HEK293 (cell line): ENCODE data around the gene ATXN10.

ENCODE experiments used
- CTCF ChIA-PET: fragments of 350-600 bp; formaldehyde crosslinking; extraction: SDS; loops from one replicate; lab custom pipeline; 2021; ENCODE audit warnings: antibody characterized with exemption; lab: Yijun Ruan, JAX
- POLR2A ChIA-PET: fragments of 300-600 bp; formaldehyde crosslinking; extraction: SDS; loops from one replicate; lab custom pipeline; 2020; ENCODE audit warnings: antibody characterized with exemption, inconsistent platforms; lab: Yijun Ruan, JAX
- H3K27ac ChIP-seq: fragments of 200-500 bp; sonication (Bioruptor generic); 2 replicates; pipeline ENCODE4 v1.5.1; 2014; ENCODE audit warnings: low read depth, low read length, control low read depth, inconsistent platforms; ENCODE audit errors: extremely low read depth
- H3K36me3 ChIP-seq, 2 experiments: fragments of 200-500 bp in 1 of 2; sonication (Bioruptor generic) in 1 of 2; 1 replicate in 1 of 2; 2 replicates in 1 of 2; pipeline ENCODE4 v1.5.1; 2014 to 2017; ENCODE audit warnings: inconsistent platforms in 2 of 2, low read length in 2 of 2; ENCODE audit not compliant: control insufficient read depth in 2 of 2, insufficient read depth in 1 of 2
- H3K4me1 ChIP-seq: fragments of 200-500 bp; sonication (Bioruptor generic); 2 replicates; pipeline ENCODE4 v1.5.1; 2014; ENCODE audit warnings: mild to moderate bottlenecking, low read length, inconsistent platforms; ENCODE audit not compliant: control insufficient read depth, insufficient read depth
- H3K4me3 ChIP-seq: 2 replicates; pipeline ENCODE4 v1.5.1; 2011; ENCODE audit warnings: low read depth, mild to moderate bottlenecking, control low read depth, low read length, moderate library complexity
- H3K9me3 ChIP-seq: fragments of 200-500 bp; sonication (Bioruptor generic); 2 replicates; pipeline ENCODE4 v1.5.1; 2014; ENCODE audit warnings: low read depth, low read length, inconsistent platforms; ENCODE audit not compliant: control insufficient read depth, insufficient read depth
- BCL11B ChIP-seq: fragments of 450-650 bp; formaldehyde crosslinking; IDR thresholded peaks from 2 replicates; pipeline ENCODE4 v1.5.1; 2016; ENCODE audit warnings: low read depth, missing biosample characterization, missing genetic modification characterization
- FEZF1 ChIP-seq: fragments of 450-650 bp; formaldehyde crosslinking; IDR thresholded peaks from 2 replicates; pipeline ENCODE4 v1.5.1; 2016; ENCODE audit warnings: missing biosample characterization, missing genetic modification characterization
- GLI2 ChIP-seq: fragments of 450-650 bp; formaldehyde crosslinking; IDR thresholded peaks from 2 replicates; pipeline ENCODE4; 2017; ENCODE audit warnings: missing biosample characterization, missing genetic modification characterization, low read depth, borderline replicate concordance
- KLF7 ChIP-seq: fragments of 450-650 bp; formaldehyde crosslinking; IDR thresholded peaks from 2 replicates; pipeline ENCODE4 v1.5.1; 2016; ENCODE audit warnings: missing biosample characterization, missing genetic modification characterization, borderline replicate concordance
- KLF9 ChIP-seq: fragments of 450-650 bp; formaldehyde crosslinking; IDR thresholded peaks from 2 replicates; pipeline ENCODE4 v1.5.1; 2016; ENCODE audit warnings: missing biosample characterization, missing genetic modification characterization, low read depth
- MYNN ChIP-seq: fragments of 450-650 bp; formaldehyde crosslinking; IDR thresholded peaks from 2 replicates; pipeline ENCODE4 v1.5.1; 2016; ENCODE audit warnings: missing biosample characterization, missing genetic modification characterization, borderline replicate concordance
- RBAK ChIP-seq: fragments of 450-650 bp; formaldehyde crosslinking; IDR thresholded peaks from 2 replicates; pipeline ENCODE4 v1.5.1; 2016; ENCODE audit warnings: missing biosample characterization, missing genetic modification characterization
- REPIN1 ChIP-seq: fragments of 450-650 bp; formaldehyde crosslinking; IDR thresholded peaks from 2 replicates; pipeline ENCODE4 v1.5.1; 2017; ENCODE audit warnings: missing biosample characterization, missing genetic modification characterization, low read depth
- SCRT2 ChIP-seq: fragments of 450-650 bp; formaldehyde crosslinking; IDR thresholded peaks from 2 replicates; pipeline ENCODE4 v1.5.1; 2016; ENCODE audit warnings: missing biosample characterization, missing genetic modification characterization
- ZBTB1 ChIP-seq: fragments of 450-650 bp; formaldehyde crosslinking; IDR thresholded peaks from 2 replicates; pipeline ENCODE4 v1.5.1; 2016; ENCODE audit warnings: missing biosample characterization, missing genetic modification characterization
- ZBTB17 ChIP-seq: fragments of 450-650 bp; formaldehyde crosslinking; IDR thresholded peaks from 2 replicates; pipeline ENCODE4 v1.5.1; 2016; ENCODE audit warnings: missing biosample characterization, missing genetic modification characterization
- ZBTB8A ChIP-seq: fragments of 450-650 bp; formaldehyde crosslinking; IDR thresholded peaks from 2 replicates; pipeline ENCODE4 v1.5.1; 2016; ENCODE audit warnings: missing biosample characterization, missing genetic modification characterization
- ZNF214 ChIP-seq: fragments of 450-650 bp; formaldehyde crosslinking; IDR thresholded peaks from 2 replicates; pipeline ENCODE4 v1.5.1; 2017; ENCODE audit warnings: missing biosample characterization, mild to moderate bottlenecking, missing genetic modification characterization, borderline replicate concordance
- ZNF221 ChIP-seq: fragments of 450-650 bp; formaldehyde crosslinking; IDR thresholded peaks from 2 replicates; pipeline ENCODE4 v1.5.1; 2017; ENCODE audit warnings: missing biosample characterization, missing genetic modification characterization, borderline replicate concordance
- ZNF341 ChIP-seq: fragments of 450-650 bp; formaldehyde crosslinking; IDR thresholded peaks from 2 replicates; pipeline ENCODE4; 2016; ENCODE audit warnings: low read depth, missing biosample characterization, missing genetic modification characterization
- ZNF391 ChIP-seq: fragments of 450-650 bp; formaldehyde crosslinking; IDR thresholded peaks from 2 replicates; pipeline ENCODE4 v1.5.1; 2016; ENCODE audit warnings: low read depth, missing biosample characterization, missing genetic modification characterization, borderline replicate concordance
- ZNF426 ChIP-seq: fragments of 450-650 bp; formaldehyde crosslinking; IDR thresholded peaks from 2 replicates; pipeline ENCODE4 v1.5.1; 2017; ENCODE audit warnings: missing biosample characterization, missing genetic modification characterization, mild to moderate bottlenecking, inconsistent platforms, moderate library complexity
- ZNF473 ChIP-seq: fragments of 450-650 bp; formaldehyde crosslinking; IDR thresholded peaks from 2 replicates; pipeline ENCODE4 v1.5.1; 2017; ENCODE audit warnings: missing biosample characterization, missing genetic modification characterization
- ZNF521 ChIP-seq: fragments of 450-650 bp; formaldehyde crosslinking; IDR thresholded peaks from 2 replicates; pipeline ENCODE4 v1.5.1; 2017; ENCODE audit warnings: missing biosample characterization, mild to moderate bottlenecking, missing genetic modification characterization
- ZNF530 ChIP-seq: fragments of 450-650 bp; formaldehyde crosslinking; IDR thresholded peaks from 2 replicates; pipeline ENCODE4 v1.5.1; 2016; ENCODE audit warnings: low read depth, missing biosample characterization, missing genetic modification characterization
- ZNF544 ChIP-seq: fragments of 450-650 bp; formaldehyde crosslinking; IDR thresholded peaks from 2 replicates; pipeline ENCODE4 v1.5.0; 2017; ENCODE audit warnings: missing biosample characterization, missing genetic modification characterization
- ZNF549 ChIP-seq: fragments of 450-650 bp; IDR thresholded peaks from 2 replicates; pipeline ENCODE4 v1.5.1; 2018; ENCODE audit warnings: missing biosample characterization, missing genetic modification characterization, mild to moderate bottlenecking, inconsistent platforms, moderate library complexity
- ZNF664 ChIP-seq: fragments of 450-650 bp; formaldehyde crosslinking; IDR thresholded peaks from 2 replicates; pipeline ENCODE4 v1.5.1; 2016; ENCODE audit warnings: missing biosample characterization, missing genetic modification characterization
- ZNF785 ChIP-seq: fragments of 450-650 bp; formaldehyde crosslinking; IDR thresholded peaks from 2 replicates; pipeline ENCODE4 v1.5.1; 2016; ENCODE audit warnings: missing biosample characterization, missing genetic modification characterization
- ZNF843 ChIP-seq: fragments of 450-650 bp; formaldehyde crosslinking; IDR thresholded peaks from 2 replicates; pipeline ENCODE4 v1.5.1; 2016; ENCODE audit warnings: missing biosample characterization, missing genetic modification characterization
- ZSCAN30 ChIP-seq: fragments of 450-650 bp; IDR thresholded peaks from 2 replicates; pipeline ENCODE4 v1.5.1; 2018; ENCODE audit warnings: missing biosample characterization, mild to moderate bottlenecking, missing genetic modification characterization, moderate library complexity
- TF ChIP-seq, protein P1 (sequence below): fragments of 450-650 bp; formaldehyde crosslinking; IDR thresholded peaks from 2 replicates; pipeline ENCODE4 v1.5.1; 2016; ENCODE audit warnings: missing biosample characterization, missing genetic modification characterization
- TF ChIP-seq, protein P2 (sequence below): fragments of 450-650 bp; formaldehyde crosslinking; IDR thresholded peaks from 2 replicates; pipeline ENCODE4; 2016; ENCODE audit warnings: missing biosample characterization, missing genetic modification characterization
- TF ChIP-seq, protein P3 (sequence below): fragments of 450-650 bp; formaldehyde crosslinking; IDR thresholded peaks from 2 replicates; pipeline ENCODE4 v1.5.1; 2017; ENCODE audit warnings: missing biosample characterization, missing genetic modification characterization

ATXN10 gene

DNA sequence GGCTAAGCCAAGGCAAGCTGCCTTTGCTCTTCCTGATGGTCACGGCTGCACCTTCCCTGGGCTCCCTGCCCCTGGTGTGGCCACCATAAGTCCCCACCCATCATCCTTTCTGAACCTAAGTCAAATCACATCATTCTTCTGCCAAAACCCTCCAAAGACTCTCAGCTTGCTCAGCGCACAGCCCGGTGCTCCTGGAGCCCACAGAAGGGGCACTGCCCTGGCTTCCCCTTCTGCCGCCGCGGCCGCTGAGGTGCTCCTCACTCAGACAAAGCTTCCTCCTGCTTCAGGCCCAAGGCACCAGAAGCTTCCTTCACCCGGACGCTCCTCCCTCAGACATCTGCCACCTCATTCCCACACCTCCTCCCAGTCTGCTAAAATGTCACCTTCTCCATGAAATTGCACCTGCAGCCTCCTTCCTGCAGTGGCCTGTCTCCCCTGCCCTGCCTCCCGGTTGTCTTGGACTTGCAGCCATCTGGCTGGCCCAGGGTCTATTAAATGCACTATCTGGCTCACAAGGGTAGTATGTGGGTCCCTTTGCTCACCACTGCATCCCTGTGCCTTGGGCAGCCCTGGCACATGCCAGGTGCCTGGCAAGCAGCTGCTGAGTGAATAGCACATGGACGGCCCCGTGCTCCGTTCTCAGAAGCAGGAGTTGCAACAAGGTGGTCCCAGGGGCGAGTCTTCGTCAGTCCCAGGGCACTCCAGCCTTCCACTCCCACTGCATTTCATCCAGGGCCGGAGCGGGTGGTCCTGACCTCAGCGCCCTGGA is 197.1 kb downstream of the ATXN10 start:
- ChIA-PET CTCF (interaction anchor here (0.8 kb wide), 1 partner anchor 126 kb away, joined by 3 read pairs; no protein-coding TSS in a partner anchor), POLR2A (no interaction called here)
- Histone ChIP-seq H3K9me3 (no peaks in the 10 kb centered on the region; the same call in 1 of the 2 replicates), H3K4me3 (no peak overlapping the region), H3K4me1 (no peaks in the 10 kb centered on the region), H3K36me3 (no peaks in the 10 kb centered on the region), H3K27ac (no peak overlapping the region)
- no peak for TF ChIP-seq ZNF391 (tag by site-specific recombination)
- TF ChIP-seq ZNF664 (tag by site-specific recombination), result no peak
- no peak for TF ChIP-seq BCL11B (tag by site-specific recombination)
- TF ChIP-seq ZNF549 (tag by site-specific recombination), result no peak
- TF ChIP-seq, protein P1, sequence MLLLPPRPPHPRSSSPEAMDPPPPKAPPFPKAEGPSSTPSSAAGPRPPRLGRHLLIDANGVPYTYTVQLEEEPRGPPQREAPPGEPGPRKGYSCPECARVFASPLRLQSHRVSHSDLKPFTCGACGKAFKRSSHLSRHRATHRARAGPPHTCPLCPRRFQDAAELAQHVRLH (tag by site-specific recombination), result no peak
- TF ChIP-seq ZNF473 (tag by site-specific recombination), result no peak
- no peak for TF ChIP-seq ZBTB1 (tag by site-specific recombination)
- no peak for TF ChIP-seq ZNF843 (tag by site-specific recombination)
- TF ChIP-seq ZNF544 (tag by site-specific recombination), result no peak
- TF ChIP-seq ZNF214 (tag by site-specific recombination), result no peak
- no peak for TF ChIP-seq ZNF426 (tag by site-specific recombination)
- TF ChIP-seq ZNF530, result no peak

DNA sequence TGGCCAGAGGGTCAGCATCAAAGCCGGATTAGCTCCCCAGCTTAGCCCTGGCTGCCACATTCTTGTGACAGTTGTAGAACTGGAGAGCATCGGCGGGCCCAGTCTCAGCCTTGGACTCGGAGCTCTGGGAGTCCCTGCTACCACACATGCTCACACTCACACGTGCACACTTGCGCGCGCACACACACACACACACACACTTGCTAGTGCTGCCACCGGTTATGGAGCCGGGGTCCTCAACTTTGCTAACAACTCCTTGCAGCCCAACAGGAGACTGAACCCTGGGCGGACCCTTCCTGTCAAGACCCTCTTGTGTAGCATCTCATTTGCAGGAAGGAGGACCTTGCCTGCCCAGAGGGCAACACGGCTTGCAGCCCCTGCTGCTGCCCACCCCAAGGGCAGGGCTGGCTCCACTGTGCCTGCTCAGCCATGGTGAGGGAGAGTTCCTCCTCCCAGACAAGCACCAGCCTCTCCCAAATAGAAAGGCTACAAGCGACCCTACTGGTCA is 197.8 kb downstream of the ATXN10 start:
- Histone ChIP-seq H3K4me1 (no peaks in the 10 kb centered on the region), H3K27ac (no peak overlapping the region), H3K9me3 (peaks cover 2% of the 10 kb centered on the region), H3K36me3 (no peaks in the 10 kb centered on the region), H3K4me3 (no peak overlapping the region)
- ChIA-PET CTCF (no interaction called here), POLR2A (no interaction called here)
- TF ChIP-seq ZNF221 (tag by site-specific recombination), result no peak
- no peak for TF ChIP-seq REPIN1 (tag by site-specific recombination)
- no peak for TF ChIP-seq ZBTB1 (tag by site-specific recombination)
- TF ChIP-seq MYNN (tag by site-specific recombination), result no peak
- TF ChIP-seq ZNF341 (tag by site-specific recombination), result no peak

DNA sequence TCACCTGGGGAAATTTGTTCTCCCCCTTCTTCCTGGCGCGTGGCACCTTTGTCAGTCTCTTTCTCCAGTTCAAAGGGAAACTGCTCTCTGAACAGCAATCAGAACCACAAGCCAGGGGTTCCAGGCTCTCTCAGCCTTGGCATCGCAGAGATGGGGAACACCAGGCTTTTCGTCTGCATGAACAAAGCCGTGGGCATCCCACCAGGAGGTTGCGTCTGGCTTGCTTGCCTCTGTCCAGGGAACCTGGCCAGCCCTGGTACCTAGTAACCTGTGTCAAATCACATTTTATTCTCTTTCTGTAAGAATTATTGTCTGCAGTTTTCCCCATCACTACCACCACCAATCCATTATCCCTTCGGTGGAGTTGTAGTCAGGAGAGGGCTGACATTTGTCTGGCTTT is 198.4 kb downstream of the ATXN10 start:
- ChIA-PET CTCF (no interaction called here), POLR2A (no interaction called here)
- Histone ChIP-seq H3K27ac (no peak overlapping the region), H3K36me3 (no peaks in the 10 kb centered on the region), H3K4me1 (no peaks in the 10 kb centered on the region), H3K9me3 (peaks cover 2% of the 10 kb centered on the region), H3K4me3 (no peak overlapping the region)
- TF ChIP-seq, protein P2, sequence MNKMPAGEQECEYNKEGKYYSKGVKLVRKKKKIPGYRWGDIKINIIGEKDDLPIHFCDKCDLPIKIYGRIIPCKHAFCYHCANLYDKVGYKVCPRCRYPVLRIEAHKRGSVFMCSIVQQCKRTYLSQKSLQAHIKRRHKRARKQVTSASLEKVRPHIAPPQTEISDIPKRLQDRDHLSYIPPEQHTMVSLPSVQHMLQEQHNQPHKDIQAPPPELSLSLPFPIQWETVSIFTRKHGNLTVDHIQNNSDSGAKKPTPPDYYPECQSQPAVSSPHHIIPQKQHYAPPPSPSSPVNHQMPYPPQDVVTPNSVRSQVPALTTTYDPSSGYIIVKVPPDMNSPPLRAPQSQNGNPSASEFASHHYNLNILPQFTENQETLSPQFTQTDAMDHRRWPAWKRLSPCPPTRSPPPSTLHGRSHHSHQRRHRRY, result no peak
- TF ChIP-seq RBAK (no peak), GLI2 (no peak), ZBTB17 (tag by site-specific recombination) (no peak), KLF9 (tag by site-specific recombination) (no peak), KLF7 (no peak), ZNF785 (tag by site-specific recombination) (no peak), ZNF521 (tag by site-specific recombination) (no peak), ZSCAN30 (tag by site-specific recombination) (no peak), SCRT2 (tag by site-specific recombination) (no peak), FEZF1 (tag by site-specific recombination) (no peak), ZNF341 (tag by site-specific recombination) (no peak), ZBTB8A (tag by site-specific recombination) (no peak)
- TF ChIP-seq, protein P3, sequence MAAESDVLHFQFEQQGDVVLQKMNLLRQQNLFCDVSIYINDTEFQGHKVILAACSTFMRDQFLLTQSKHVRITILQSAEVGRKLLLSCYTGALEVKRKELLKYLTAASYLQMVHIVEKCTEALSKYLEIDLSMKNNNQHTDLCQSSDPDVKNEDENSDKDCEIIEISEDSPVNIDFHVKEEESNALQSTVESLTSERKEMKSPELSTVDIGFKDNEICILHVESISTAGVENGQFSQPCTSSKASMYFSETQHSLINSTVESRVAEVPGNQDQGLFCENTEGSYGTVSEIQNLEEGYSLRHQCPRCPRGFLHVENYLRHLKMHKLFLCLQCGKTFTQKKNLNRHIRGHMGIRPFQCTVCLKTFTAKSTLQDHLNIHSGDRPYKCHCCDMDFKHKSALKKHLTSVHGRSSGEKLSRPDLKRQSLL (tag by site-specific recombination), result no peak
